ENCODE data around the gene UNC5A.

UNC5A gene

DNA sequence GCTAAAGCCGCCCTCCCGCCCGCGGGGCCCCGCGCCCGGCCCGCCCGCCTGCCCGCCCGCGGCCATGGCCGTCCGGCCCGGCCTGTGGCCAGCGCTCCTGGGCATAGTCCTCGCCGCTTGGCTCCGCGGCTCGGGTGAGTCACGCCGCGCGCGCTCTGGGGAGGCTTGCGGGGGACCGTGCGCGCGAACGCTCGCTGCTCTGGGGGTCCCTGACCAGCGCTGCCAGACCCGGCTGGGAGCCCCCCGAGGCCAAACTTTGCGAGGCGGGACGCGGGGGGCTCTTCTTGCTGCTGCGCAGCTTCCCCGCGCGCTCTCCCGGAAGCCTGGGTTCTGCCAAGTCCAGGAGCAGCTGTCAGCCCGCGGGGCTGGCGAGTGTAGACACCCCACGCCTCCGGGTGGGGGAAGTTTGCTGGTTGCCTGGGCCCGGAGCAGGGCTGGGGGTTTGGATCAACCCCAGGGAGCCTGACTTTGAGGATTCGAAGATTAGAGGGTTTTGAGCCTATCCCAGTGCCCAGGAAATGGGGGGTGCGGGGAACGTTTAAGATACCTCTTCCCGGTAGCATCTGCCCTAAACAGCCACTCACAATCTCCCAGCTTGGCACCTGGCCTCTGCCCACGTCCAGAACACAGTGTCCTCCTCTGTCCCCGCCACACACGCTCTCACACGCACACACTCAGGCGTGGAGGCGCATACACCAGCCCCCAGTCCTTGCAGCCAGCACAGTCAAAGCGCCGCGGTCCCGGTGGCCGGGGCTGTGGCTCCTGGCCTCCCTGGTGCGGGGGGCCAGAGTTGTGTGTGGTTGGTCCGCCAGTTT lies 535 bp downstream of the UNC5A start:
- ChIA-PET POLR2A (no interaction called here), CTCF (interaction anchor here (1.0 kb wide), 1 partner anchor 150 kb away, joined by 4 read pairs; no protein-coding TSS in a partner anchor)
- no peak for DNase-seq (ENCODE audit: extremely low spot score)
- no peak for TF ChIP-seq CTBP1 (IDR thresholded peaks at IDR 0.05; ENCODE audit: borderline replicate concordance)
- no peak for TF ChIP-seq PKNOX1 (IDR thresholded peaks at IDR 0.05)
- no peak for TF ChIP-seq SUZ12 (IDR thresholded peaks at IDR 0.05)
- TF ChIP-seq NFRKB (IDR thresholded peaks at IDR 0.05), result no peak
- TF ChIP-seq FOXK2 (IDR thresholded peaks at IDR 0.05), result no peak
- no peak for TF ChIP-seq ARNT (IDR thresholded peaks at IDR 0.05)
- TF ChIP-seq FOXA1 (IDR thresholded peaks at IDR 0.05), result no peak
- no peak for TF ChIP-seq HDGF (IDR thresholded peaks at IDR 0.05; ENCODE audit: borderline replicate concordance)
- TF ChIP-seq SP1 (IDR thresholded peaks at IDR 0.05), result no peak
- no peak for TF ChIP-seq BHLHE40 (IDR thresholded peaks at IDR 0.05; ENCODE audit: borderline replicate concordance)
- no peak for TF ChIP-seq L3MBTL2 (conservative IDR thresholded peaks at IDR 0.05)
- TF ChIP-seq TARDBP (IDR thresholded peaks at IDR 0.05), result no peak
- no peak for TF ChIP-seq FOXM1 (IDR thresholded peaks at IDR 0.05; ENCODE audit: borderline replicate concordance)
- no peak for TF ChIP-seq LEF1 (IDR thresholded peaks at IDR 0.05; ENCODE audit: borderline replicate concordance)
- TF ChIP-seq ZNF384 (IDR thresholded peaks at IDR 0.05), result no peak
- TF ChIP-seq ELF4 (IDR thresholded peaks at IDR 0.05), result no peak

DNA sequence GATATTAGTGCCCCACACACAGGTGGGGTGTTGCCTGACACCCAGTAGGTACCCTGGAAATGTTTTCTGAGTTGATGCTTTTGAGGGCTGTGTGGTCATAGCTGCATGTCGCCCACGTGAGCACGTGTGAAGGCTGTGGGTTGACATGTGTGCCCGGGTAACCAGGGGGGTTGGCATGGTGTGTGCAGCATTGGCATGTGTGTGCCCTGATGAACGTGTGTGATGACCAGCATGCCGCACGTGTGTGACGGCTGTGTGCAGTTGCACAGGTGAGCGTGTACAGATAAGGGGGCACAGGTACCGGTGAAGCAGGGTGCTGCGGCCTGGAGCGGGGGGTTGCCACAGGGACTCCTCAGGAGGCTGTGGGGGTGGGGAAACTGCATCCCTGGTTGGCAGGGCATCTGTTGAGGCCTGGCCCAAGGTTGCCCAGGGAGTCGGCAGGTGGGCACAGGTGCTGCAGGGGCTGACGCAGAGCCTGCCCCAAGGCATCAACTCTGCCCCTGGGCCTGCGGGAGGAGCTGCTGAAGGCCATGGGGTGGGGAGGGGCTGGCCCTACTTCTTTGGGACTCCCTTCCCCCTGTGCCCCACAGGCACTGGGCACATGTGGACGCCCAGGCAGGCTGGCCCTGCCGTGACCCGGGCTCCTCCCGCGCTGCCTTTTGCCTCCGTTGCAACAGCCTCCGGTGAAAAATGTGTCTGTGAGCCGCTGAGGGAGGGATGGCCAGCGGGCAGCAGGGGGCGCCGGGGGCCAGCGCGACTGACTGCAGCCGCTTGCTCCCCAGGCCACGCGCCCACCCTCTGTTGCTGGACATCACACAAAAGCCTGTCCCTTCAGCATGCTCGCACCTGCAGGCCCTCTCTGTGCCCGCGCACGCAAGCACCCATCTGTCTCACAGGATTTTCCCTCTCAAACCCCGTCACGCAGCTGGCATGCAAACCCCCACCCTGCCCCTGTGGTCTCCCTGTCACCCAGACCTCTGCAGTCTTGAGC lies 2.2 kb downstream of the UNC5A start:
- POLR2A ChIA-PET, result no interaction called here
- DNase-seq (ENCODE audit: extremely low spot score), result peak; percentile 71
- TF ChIP-seq ARNT (IDR thresholded peaks at IDR 0.05) (no peak), CTBP1 (IDR thresholded peaks at IDR 0.05; ENCODE audit: borderline replicate concordance) (no peak), SUZ12 (IDR thresholded peaks at IDR 0.05) (no peak), PKNOX1 (IDR thresholded peaks at IDR 0.05) (no peak), BHLHE40 (IDR thresholded peaks at IDR 0.05; ENCODE audit: borderline replicate concordance) (no peak), LEF1 (IDR thresholded peaks at IDR 0.05; ENCODE audit: borderline replicate concordance) (no peak), FOXK2 (IDR thresholded peaks at IDR 0.05) (no peak), ELF4 (IDR thresholded peaks at IDR 0.05) (no peak), FOXA1 (IDR thresholded peaks at IDR 0.05) (no peak), HDGF (IDR thresholded peaks at IDR 0.05; ENCODE audit: borderline replicate concordance) (no peak), ZNF384 (IDR thresholded peaks at IDR 0.05) (no peak), NFRKB (IDR thresholded peaks at IDR 0.05) (no peak), FOXM1 (IDR thresholded peaks at IDR 0.05; ENCODE audit: borderline replicate concordance) (no peak)
- CTCF ChIA-PET, result no interaction called here

- ChIA-PET CTCF (interaction anchor here (0.5 to 2.0 kb wide), 3 partner anchors 43 to 298 kb away, joined by 3 to 9 read pairs (median 3); no protein-coding TSS in a partner anchor), POLR2A (no interaction called here)
- DNase-seq (ENCODE audit: extremely low spot score), result no peak
- TF ChIP-seq CTBP1 (IDR thresholded peaks at IDR 0.05; ENCODE audit: borderline replicate concordance) (no peak), SP1 (IDR thresholded peaks at IDR 0.05) (no peak), TARDBP (IDR thresholded peaks at IDR 0.05) (no peak), PKNOX1 (IDR thresholded peaks at IDR 0.05) (no peak), ZNF384 (IDR thresholded peaks at IDR 0.05) (no peak), NFRKB (IDR thresholded peaks at IDR 0.05) (no peak), HDGF (IDR thresholded peaks at IDR 0.05; ENCODE audit: borderline replicate concordance) (no peak), ELF4 (IDR thresholded peaks at IDR 0.05) (no peak), LEF1 (IDR thresholded peaks at IDR 0.05; ENCODE audit: borderline replicate concordance) (no peak), L3MBTL2 (conservative IDR thresholded peaks at IDR 0.05) (no peak), FOXA1 (IDR thresholded peaks at IDR 0.05) (no peak), BHLHE40 (IDR thresholded peaks at IDR 0.05; ENCODE audit: borderline replicate concordance) (no peak)
These were observed 3.4 kb downstream of the UNC5A start for GRCh38 chr5:176813587-176814312.

- no peak for TF ChIP-seq PKNOX1 (IDR thresholded peaks at IDR 0.05)
- TF ChIP-seq ELF4 (IDR thresholded peaks at IDR 0.05), result no peak
- no peak for TF ChIP-seq L3MBTL2 (conservative IDR thresholded peaks at IDR 0.05)
- no peak for TF ChIP-seq LEF1 (IDR thresholded peaks at IDR 0.05; ENCODE audit: borderline replicate concordance)
- TF ChIP-seq BHLHE40 (IDR thresholded peaks at IDR 0.05; ENCODE audit: borderline replicate concordance), result no peak
- no peak for TF ChIP-seq ARNT (IDR thresholded peaks at IDR 0.05)
- no peak for TF ChIP-seq FOXM1 (IDR thresholded peaks at IDR 0.05; ENCODE audit: borderline replicate concordance)
- no peak for TF ChIP-seq SUZ12 (IDR thresholded peaks at IDR 0.05)
- no peak for TF ChIP-seq TARDBP (IDR thresholded peaks at IDR 0.05)
- TF ChIP-seq SP1 (IDR thresholded peaks at IDR 0.05), result no peak
- ChIA-PET CTCF (interaction anchor here (1.0 to 2.0 kb wide), 2 partner anchors 153 to 298 kb away, joined by 3 to 9 read pairs; no protein-coding TSS in a partner anchor), POLR2A (no interaction called here)
- no peak for DNase-seq (ENCODE audit: extremely low spot score)
These were observed 3.9 kb downstream of the UNC5A start for GRCh38 chr5:176814313-176814685.

Data from HEK293T (cell line).